GM10266 (cell line): ENCODE measurements around the gene PLCB4.

ENCODE experiments used
- DNase-seq: peaks from one replicate; pipeline ENCODE4 v3.0.0; 2012; ENCODE audit errors: extremely low spot score
- CTCF ChIP-seq: IDR thresholded peaks from 2 replicates; pipeline ENCODE4 v1.5.1; 2012; ENCODE audit warnings: mild to moderate bottlenecking, low read depth; ENCODE audit not compliant: control insufficient read depth, insufficient read depth; ENCODE audit errors: missing control alignments

PLCB4 gene

GRCh38 chr20:9269280-9269971 is 200.5 kb downstream of the PLCB4 start:
- DNase-seq: no peak
- TF ChIP-seq CTCF: no peak

GRCh38 chr20:9270831-9271230 is 201.9 kb downstream of the PLCB4 start:
- TF ChIP-seq CTCF: no peak
- DNase-seq: no peak

- TF ChIP-seq CTCF: no peak
- no peak for DNase-seq
Observed at GRCh38 chr20:9276966-9277468, 208.1 kb downstream of the PLCB4 start.

GRCh38 chr20:9279918-9280401 is 211.1 kb downstream of the PLCB4 start:
- TF ChIP-seq CTCF: no peak
- no peak for DNase-seq

- TF ChIP-seq CTCF: no peak
- no peak for DNase-seq
Observed at GRCh38 chr20:9280666-9281065, 211.8 kb downstream of the PLCB4 start.

GRCh38 chr20:9281803-9282202 is 212.9 kb downstream of the PLCB4 start:
- no peak for DNase-seq
- no peak for TF ChIP-seq CTCF

GRCh38 chr20:9285617-9286016 is 216.7 kb downstream of the PLCB4 start:
- DNase-seq: no peak
- no peak for TF ChIP-seq CTCF
